ENCODE data around the gene DYNLT1.

GRCh38 chr6:158680015-158680414 is 35.5 kb upstream of the DYNLT1 start:
- TF ChIP-seq POLR2A (IDR thresholded peaks at IDR 0.05) (no peak), CTCF (IDR thresholded peaks at IDR 0.05) (no peak)

Data from testis (tissue), 2 donors.